Loucy (cell line): ENCODE data around the gene USP47.

Source experiments
- CTCF ChIP-seq: fragments of 200-600 bp; sonication (generic); conservative IDR thresholded peaks from 2 replicates; pipeline ENCODE4 v1.5.1; 2014; ENCODE audit warnings: mild to moderate bottlenecking, antibody characterized with exemption, low read length
- EZH2phosphoT487 ChIP-seq: fragments of 200-600 bp; IDR thresholded peaks from 2 replicates; pipeline ENCODE4 v1.6.1; 2018; ENCODE audit warnings: antibody characterized with exemption, mild to moderate bottlenecking, moderate library complexity, borderline replicate concordance

- TF ChIP-seq CTCF (peak; percentile 47), EZH2phosphoT487 (no peak)
These were observed 53.9 kb downstream of the USP47 start for GRCh38 chr11:11895672-11896071.
